OCI-LY1 (cell line): ENCODE data around the gene SHROOM3.

Source experiments
- H2AFZ ChIP-seq: fragments of 200-600 bp; sonication (generic), shearing (Covaris generic); 2 replicates; pipeline ENCODE4 v1.6.0; 2014; ENCODE audit warnings: antibody characterized with exemption, mild to moderate bottlenecking, low read length
- H3F3A ChIP-seq: fragments of 200-600 bp; sonication (generic), shearing (Covaris generic); 2 replicates; pipeline ENCODE4 v1.6.0; 2014; ENCODE audit warnings: mild to moderate bottlenecking, antibody characterized with exemption, low read length, moderate library complexity; ENCODE audit not compliant: insufficient read depth
- H3K27ac ChIP-seq: fragments of 200-600 bp; sonication (generic); 2 replicates; pipeline ENCODE4 v1.5.1; 2014; ENCODE audit warnings: low read length, mixed run types, mild to moderate bottlenecking, low read depth; ENCODE audit not compliant: poor library complexity, severe bottlenecking
- H3K27me3 ChIP-seq: fragments of 200-600 bp; sonication (generic); 2 replicates; pipeline ENCODE4 v1.6.0; 2014; ENCODE audit warnings: antibody characterized with exemption, mild to moderate bottlenecking, low read length, moderate library complexity; ENCODE audit not compliant: insufficient read depth
- H3K36me3 ChIP-seq: fragments of 200-600 bp; sonication (generic); 2 replicates; pipeline ENCODE4 v1.6.1; 2014; ENCODE audit warnings: mild to moderate bottlenecking, antibody characterized with exemption, low read length, moderate library complexity, mixed read lengths; ENCODE audit not compliant: insufficient read depth
- H3K4me1 ChIP-seq: fragments of 200-600 bp; sonication (generic); 2 replicates; pipeline ENCODE4 v1.5.1; 2014; ENCODE audit warnings: mild to moderate bottlenecking, low read length, moderate library complexity; ENCODE audit not compliant: insufficient read depth, severe bottlenecking
- H3K4me2 ChIP-seq: fragments of 200-600 bp; sonication (generic), shearing (Covaris generic); 2 replicates; pipeline ENCODE4 v1.6.1; 2014; ENCODE audit warnings: low read length
- H3K4me3 ChIP-seq: fragments of 200-600 bp; sonication (generic); 2 replicates; pipeline ENCODE4 v1.5.1; 2014; ENCODE audit warnings: low read length, low read depth, mild to moderate bottlenecking, mixed read lengths; ENCODE audit not compliant: poor library complexity, severe bottlenecking
- H3K79me2 ChIP-seq: fragments of 200-600 bp; shearing (Covaris generic); 2 replicates; pipeline ENCODE4 v1.6.1; 2016; ENCODE audit warnings: mixed run types, low read length, mixed read lengths; ENCODE audit not compliant: insufficient read depth
- H3K9ac ChIP-seq: fragments of 200-600 bp; sonication (generic), shearing (Covaris generic); 2 replicates; pipeline ENCODE4 v1.6.1; 2014; ENCODE audit warnings: mild to moderate bottlenecking, low read length, mixed read lengths
- H3K9me2 ChIP-seq: fragments of 200-600 bp; sonication (generic), shearing (Covaris generic); 2 replicates; pipeline ENCODE4 v1.6.1; 2014; ENCODE audit warnings: low read depth, mild to moderate bottlenecking, low read length, mixed read lengths
- H3K9me3 ChIP-seq: fragments of 200-600 bp; shearing (Covaris generic); 2 replicates; pipeline ENCODE4 v1.6.1; 2014; ENCODE audit warnings: low read length, mixed read lengths
- H4K20me1 ChIP-seq: fragments of 200-600 bp; sonication (generic), shearing (Covaris generic); 2 replicates; pipeline ENCODE4 v1.6.0; 2016; ENCODE audit warnings: mild to moderate bottlenecking, low read length; ENCODE audit not compliant: insufficient read depth
- CTCF ChIP-seq: fragments of 200-600 bp; sonication (generic), shearing (Covaris generic); IDR thresholded peaks from 2 replicates; pipeline ENCODE4 v1.5.1; 2017; ENCODE audit warnings: mild to moderate bottlenecking, antibody characterized with exemption, low read length, moderate library complexity, mixed read lengths
- EZH2 ChIP-seq: fragments of 200-600 bp; sonication (generic), shearing (Covaris generic); IDR thresholded peaks from 2 replicates; pipeline ENCODE4 v1.8.0; 2017; ENCODE audit warnings: borderline replicate concordance, mixed run types, mild to moderate bottlenecking, antibody characterized with exemption, low read length, moderate library complexity, mixed read lengths

The SHROOM3 gene

GRCh38 chr4:76441881-76442280 is 6.9 kb downstream of the SHROOM3 start:
- H2AFZ ChIP-seq: no peak overlapping the region
- no peaks in the 10 kb centered on the region for H3K9me2 ChIP-seq
- H3K9ac ChIP-seq: no peak overlapping the region

GRCh38 chr4:76442807-76443206 is 7.8 kb downstream of the SHROOM3 start:
- no peak for TF ChIP-seq EZH2
- no peak for TF ChIP-seq CTCF
- no peak overlapping the region for H2AFZ ChIP-seq
- H3K9me2 ChIP-seq: no peaks in the 10 kb centered on the region
- H3K27ac ChIP-seq: no peak overlapping the region
- H3F3A ChIP-seq: no peaks in the 10 kb centered on the region
- H4K20me1 ChIP-seq: no peaks in the 10 kb centered on the region
- no peaks in the 10 kb centered on the region for H3K9me3 ChIP-seq
- H3K27me3 ChIP-seq: no peaks in the 10 kb centered on the region
- no peak overlapping the region for H3K4me3 ChIP-seq
- no peaks in the 10 kb centered on the region for H3K36me3 ChIP-seq
- H3K79me2 ChIP-seq: no peaks in the 10 kb centered on the region
- no peaks in the 10 kb centered on the region for H3K4me1 ChIP-seq
- no peak overlapping the region for H3K4me2 ChIP-seq
- no peak overlapping the region for H3K9ac ChIP-seq

More at GRCh38 chr4:76441881-76442280, 6.9 kb downstream of the SHROOM3 start:
- H3F3A ChIP-seq: no peaks in the 10 kb centered on the region
- no peaks in the 10 kb centered on the region for H4K20me1 ChIP-seq
- no peaks in the 10 kb centered on the region for H3K9me3 ChIP-seq
- no peak overlapping the region for H3K27ac ChIP-seq
- no peak overlapping the region for H3K4me2 ChIP-seq
- no peaks in the 10 kb centered on the region for H3K4me1 ChIP-seq
- H3K4me3 ChIP-seq: no peak overlapping the region
- no peaks in the 10 kb centered on the region for H3K27me3 ChIP-seq
- no peak for TF ChIP-seq CTCF
- TF ChIP-seq EZH2: no peak
- no peaks in the 10 kb centered on the region for H3K36me3 ChIP-seq
- no peaks in the 10 kb centered on the region for H3K79me2 ChIP-seq

- no peaks in the 10 kb centered on the region for H3K27me3 ChIP-seq
- H3K4me3 ChIP-seq: no peak overlapping the region
- H3K9me2 ChIP-seq: no peaks in the 10 kb centered on the region
- no peaks in the 10 kb centered on the region for H4K20me1 ChIP-seq
- H3K4me2 ChIP-seq: no peak overlapping the region
- H3K4me1 ChIP-seq: no peaks in the 10 kb centered on the region
- H3K79me2 ChIP-seq: no peaks in the 10 kb centered on the region
- H2AFZ ChIP-seq: no peak overlapping the region
- TF ChIP-seq EZH2: no peak
- no peak for TF ChIP-seq CTCF
- no peaks in the 10 kb centered on the region for H3K9me3 ChIP-seq
- no peaks in the 10 kb centered on the region for H3K36me3 ChIP-seq
- no peak overlapping the region for H3K9ac ChIP-seq
- no peak overlapping the region for H3K27ac ChIP-seq
- no peaks in the 10 kb centered on the region for H3F3A ChIP-seq
These were observed 8.3 kb downstream of the SHROOM3 start for GRCh38 chr4:76443376-76443775.
